ENCODE measurements around the gene USP13. TPM values are rescaled to one million over a fixed set of nuclear protein-coding genes. Genes with fewer than 3 reads are reported as not detected.
"Not testable (repeated sequence)": the region's sequence is repeated elsewhere in the genome, so short reads cannot be mapped to it uniquely, and the experiment has no call there.

Gene USP13
- polyA plus RNA-seq, 1 donor from 2014 or later, result 4.5 TPM

- Mint-ChIP-seq H3K4me3 (no peak overlapping the region), H3K27me3 (peaks cover 1% of the 10 kb centered on the region), H3K27ac (no peak overlapping the region), H3K36me3 (peaks cover 2% of the 10 kb centered on the region), H3K9me3 (no peaks in the 10 kb centered on the region), H3K4me1 (no peaks in the 10 kb centered on the region)
Observed at GRCh38 chr3:179640469-179640868, 12.4 kb upstream of the USP13 start.

GRCh38 chr3:179642871-179643270, 10.0 kb upstream of the USP13 start:
- Mint-ChIP-seq H3K4me1 (no peaks in the 10 kb centered on the region), H3K4me3 (no peak overlapping the region), H3K27ac (peak overlapping the region in 1 of 3 donors; percentile 13), H3K36me3 (peaks cover 2% of the 10 kb centered on the region), H3K27me3 (peaks cover 1% of the 10 kb centered on the region), H3K9me3 (no peaks in the 10 kb centered on the region)

GRCh38 chr3:179643837-179644236, 9.0 kb upstream of the USP13 start:
- H3K4me1 Mint-ChIP-seq, H3K4me3 Mint-ChIP-seq, H3K27ac Mint-ChIP-seq, H3K27me3 Mint-ChIP-seq, H3K9me3 Mint-ChIP-seq, H3K36me3 Mint-ChIP-seq: not testable (repeated sequence)

GRCh38 chr3:179646177-179646576, 6.7 kb upstream of the USP13 start:
- Mint-ChIP-seq H3K27ac (no peak overlapping the region), H3K4me1 (peaks cover 0 to 1% (median 0%) of the 10 kb centered on the region in 3 donors), H3K27me3 (peaks cover 1% of the 10 kb centered on the region), H3K36me3 (no peaks in the 10 kb centered on the region), H3K9me3 (no peaks in the 10 kb centered on the region), H3K4me3 (no peak overlapping the region)

GRCh38 chr3:179651687-179652446, 973 bp upstream of the USP13 start:
- Mint-ChIP-seq H3K27ac (peak overlapping the region in 2 of 3 donors; percentile 24 to 43), H3K4me1 (peaks cover 17 to 29% (median 24%) of the 10 kb centered on the region in 3 donors), H3K4me3 (peak overlapping the region; percentile 84 to 99 (median 92)), H3K9me3 (no peaks in the 10 kb centered on the region), H3K36me3 (peaks cover 2% of the 10 kb centered on the region), H3K27me3 (no peaks in the 10 kb centered on the region)

- Mint-ChIP-seq H3K4me1 (peaks cover 17 to 29% (median 25%) of the 10 kb centered on the region in 3 donors), H3K27me3 (no peaks in the 10 kb centered on the region), H3K27ac (peak overlapping the region; percentile 86 to 93 (median 87)), H3K4me3 (peak overlapping the region; percentile 91 to 99 (median 98)), H3K9me3 (no peaks in the 10 kb centered on the region), H3K36me3 (peaks cover 2% of the 10 kb centered on the region)
Observed at GRCh38 chr3:179653096-179653797, 407 bp downstream of the USP13 start.

- Mint-ChIP-seq H3K9me3 (no peaks in the 10 kb centered on the region), H3K4me3 (peak overlapping the region in 3 of 4 donors; percentile 63 to 99 (median 66)), H3K4me1 (peaks cover 17 to 32% (median 29%) of the 10 kb centered on the region in 3 donors), H3K27me3 (no peaks in the 10 kb centered on the region), H3K36me3 (peaks cover 2% of the 10 kb centered on the region), H3K27ac (peak overlapping the region in 1 of 3 donors; percentile 80)
Observed at GRCh38 chr3:179655236-179655635, 2.4 kb downstream of the USP13 start.

- H3K27ac Mint-ChIP-seq, result no peak overlapping the region
- H3K27me3 Mint-ChIP-seq, result no peaks in the 10 kb centered on the region
- peaks cover 2% of the 10 kb centered on the region for H3K36me3 Mint-ChIP-seq
- no peaks in the 10 kb centered on the region for H3K9me3 Mint-ChIP-seq
- peaks cover 12 to 22% (median 21%) of the 10 kb centered on the region in 3 donors for H3K4me1 Mint-ChIP-seq
- no peak overlapping the region for H3K4me3 Mint-ChIP-seq
Observed at GRCh38 chr3:179658606-179659005, 5.8 kb downstream of the USP13 start.

GRCh38 chr3:179660872-179661271, 8.0 kb downstream of the USP13 start:
- Mint-ChIP-seq H3K9me3 (no peaks in the 10 kb centered on the region), H3K36me3 (no peaks in the 10 kb centered on the region), H3K4me3 (no peak overlapping the region), H3K4me1 (peaks cover 8 to 13% (median 11%) of the 10 kb centered on the region in 3 donors), H3K27me3 (no peaks in the 10 kb centered on the region), H3K27ac (no peak overlapping the region)

- H3K36me3 Mint-ChIP-seq, result no peaks in the 10 kb centered on the region
- H3K9me3 Mint-ChIP-seq, result no peaks in the 10 kb centered on the region
- H3K4me1 Mint-ChIP-seq, result peaks cover 8 to 15% (median 10%) of the 10 kb centered on the region in 3 donors
- H3K27me3 Mint-ChIP-seq, result no peaks in the 10 kb centered on the region
- no peak overlapping the region for H3K4me3 Mint-ChIP-seq
- H3K27ac Mint-ChIP-seq, result peak overlapping the region in 1 of 3 donors; percentile 54
Observed at GRCh38 chr3:179661777-179662176, 8.9 kb downstream of the USP13 start.

GRCh38 chr3:179663093-179663492, 10.3 kb downstream of the USP13 start:
- H3K27ac Mint-ChIP-seq, result no peak overlapping the region
- H3K9me3 Mint-ChIP-seq, result no peaks in the 10 kb centered on the region
- no peaks in the 10 kb centered on the region for H3K36me3 Mint-ChIP-seq
- peaks cover 8 to 15% (median 10%) of the 10 kb centered on the region in 3 donors for H3K4me1 Mint-ChIP-seq
- no peak overlapping the region for H3K4me3 Mint-ChIP-seq
- no peaks in the 10 kb centered on the region for H3K27me3 Mint-ChIP-seq

- no peak overlapping the region for H3K27ac Mint-ChIP-seq
- H3K9me3 Mint-ChIP-seq, result peaks cover 0 to 1% (median 0%) of the 10 kb centered on the region in 3 donors
- no peak overlapping the region for H3K4me3 Mint-ChIP-seq
- H3K27me3 Mint-ChIP-seq, result no peaks in the 10 kb centered on the region
- peaks cover 10 to 13% (median 12%) of the 10 kb centered on the region in 3 donors for H3K4me1 Mint-ChIP-seq
- H3K36me3 Mint-ChIP-seq, result peaks cover 10% of the 10 kb centered on the region
Observed at GRCh38 chr3:179666030-179666429, 13.2 kb downstream of the USP13 start.

GRCh38 chr3:179666436-179667035, 13.7 kb downstream of the USP13 start:
- Mint-ChIP-seq H3K4me1 (peaks cover 10 to 13% (median 12%) of the 10 kb centered on the region in 3 donors), H3K9me3 (peaks cover 0 to 1% (median 0%) of the 10 kb centered on the region in 3 donors), H3K27ac (no peak overlapping the region), H3K4me3 (no peak overlapping the region), H3K36me3 (peaks cover 10% of the 10 kb centered on the region), H3K27me3 (no peaks in the 10 kb centered on the region)

- no peak overlapping the region for H3K4me3 Mint-ChIP-seq
- H3K9me3 Mint-ChIP-seq, result peaks cover 0 to 1% (median 0%) of the 10 kb centered on the region in 3 donors
- H3K4me1 Mint-ChIP-seq, result peaks cover 9 to 12% (median 10%) of the 10 kb centered on the region in 3 donors
- no peak overlapping the region for H3K27ac Mint-ChIP-seq
- H3K36me3 Mint-ChIP-seq, result peaks cover 10% of the 10 kb centered on the region
- no peaks in the 10 kb centered on the region for H3K27me3 Mint-ChIP-seq
Observed at GRCh38 chr3:179668429-179668828, 15.6 kb downstream of the USP13 start.

- Mint-ChIP-seq H3K9me3 (peaks cover 0 to 1% (median 0%) of the 10 kb centered on the region in 3 donors), H3K4me1 (peaks cover 3 to 8% (median 8%) of the 10 kb centered on the region in 3 donors), H3K27ac (no peak overlapping the region), H3K27me3 (no peaks in the 10 kb centered on the region), H3K4me3 (no peak overlapping the region), H3K36me3 (peaks cover 10% of the 10 kb centered on the region)
Observed at GRCh38 chr3:179670311-179670710, 17.5 kb downstream of the USP13 start.

Data from IgD-negative memory B cell (primary cell).